Panc1 (cell line): ENCODE data around the gene CCDC68. TPM values are rescaled to one million over a fixed set of nuclear protein-coding genes. Genes with fewer than 3 reads are reported as not detected.

Source experiments
- ATAC-seq: fragments of 200-7000 bp; cut with Tn5 transposase; 2 replicates; pipeline ENCODE4 v1.9.1; 2020; ENCODE audit warnings: mild to moderate bottlenecking, moderate library complexity
- BruUV-seq: library from RNA; stranded (reverse); fragments of 400-500 nt; replicated peaks from 2 replicates; lab custom pipeline; 2021; lab: Mats Ljungman, UMichigan
- CTCF ChIA-PET: fragments of 300-600 bp; sonication (Branson Sonifier 250); formaldehyde crosslinking; loops from one replicate; lab custom pipeline; 2022; ENCODE audit warnings: antibody characterized with exemption; lab: Charles Lee
- POLR2A ChIA-PET: fragments of 300-600 bp; sonication (Branson Sonifier 250); formaldehyde crosslinking; loops from one replicate; lab custom pipeline; 2022; ENCODE audit warnings: antibody characterized with exemption; lab: Charles Lee
- DNase-seq: peaks from one replicate; pipeline ENCODE4 v3.0.0-alpha.2; 2010; ENCODE audit warnings: low read depth, low spot score
- H3K27ac ChIP-seq: 2 replicates; pipeline ENCODE4 v1.5.1; 2011; ENCODE audit warnings: mild to moderate bottlenecking, low read length, inconsistent platforms
- H3K27me3 ChIP-seq: fragments of 200-500 bp; sonication (Bioruptor generic); 2 replicates; pipeline ENCODE4 v1.6.0; 2014; ENCODE audit warnings: low read length, inconsistent platforms; ENCODE audit not compliant: control insufficient read depth, insufficient read depth
- H3K36me3 ChIP-seq: fragments of 200-500 bp; sonication (Bioruptor generic); 2 replicates; pipeline ENCODE4 v1.5.1; 2014; ENCODE audit warnings: inconsistent platforms, mild to moderate bottlenecking, low read length, moderate library complexity; ENCODE audit not compliant: control insufficient read depth, insufficient read depth
- H3K4me1 ChIP-seq: 2 replicates; pipeline ENCODE4 v1.5.1; 2011; ENCODE audit warnings: inconsistent platforms, mild to moderate bottlenecking, low read length, moderate library complexity; ENCODE audit not compliant: control insufficient read depth, insufficient read depth
- H3K4me3 ChIP-seq, 2 experiments: 2 replicates each; pipeline ENCODE4 v1.5.1; 2011 to 2012; ENCODE audit warnings: low read depth in 2 of 2, low read length in 2 of 2, mild to moderate bottlenecking in 2 of 2, inconsistent platforms in 1 of 2, moderate library complexity in 1 of 2
- H3K9me3 ChIP-seq: fragments of 200-500 bp; sonication (Bioruptor generic); 2 replicates; pipeline ENCODE4 v1.5.1; 2014; ENCODE audit warnings: low read depth, mild to moderate bottlenecking, inconsistent platforms, low read length, moderate library complexity; ENCODE audit not compliant: control insufficient read depth, insufficient read depth
- CTCF ChIP-seq: fragments of 450-650 bp; IDR thresholded peaks from 2 replicates; pipeline ENCODE4 v1.5.1; 2017; ENCODE audit warnings: mild to moderate bottlenecking
- POLR2AphosphoS5 ChIP-seq: IDR thresholded peaks from 2 replicates; pipeline ENCODE4 v1.6.1; 2012; ENCODE audit warnings: mild to moderate bottlenecking, low read depth, low read length, moderate library complexity
- REST ChIP-seq, 2 experiments: IDR thresholded peaks; 2 replicates each; pipeline ENCODE4 v1.6.1; 2011 to 2012; ENCODE audit warnings: low read depth in 2 of 2, control low read depth in 1 of 2, low read length in 1 of 2, mild to moderate bottlenecking in 1 of 2, moderate library complexity in 1 of 2; ENCODE audit not compliant: insufficient read depth in 1 of 2
- SIN3A ChIP-seq: IDR thresholded peaks from 2 replicates; pipeline ENCODE4 v1.6.1; 2012; ENCODE audit warnings: low read depth, mild to moderate bottlenecking, low read length, moderate library complexity, borderline replicate concordance; ENCODE audit not compliant: insufficient read depth
- TCF7L2 ChIP-seq: IDR thresholded peaks from 2 replicates; pipeline ENCODE4 v1.6.1; 2011; ENCODE audit warnings: mild to moderate bottlenecking, low read depth, low read length, inconsistent platforms
- in situ Hi-C: cut with HindIII; loops from 2 replicates; pipeline ENCODE4 v1.10.0; 2016; ENCODE audit warnings: low sequenced_read_pairs, low pct_unique_long_range_greater_than_20kb
- intact Hi-C: fragments of 100-400 bp; cut with micrococcal nuclease; formaldehyde crosslinking; loops from one replicate; pipeline ENCODE4 v1.10.0; 2022; ENCODE audit not compliant: unreplicated experiment
- total RNA-seq: library from RNA; stranded (reverse); gene quantifications from one replicate; pipeline ENCODE4 v1.2.1, GENCODE V29; 2021; ENCODE audit not compliant: unreplicated experiment

CCDC68 gene
- total RNA-seq, 1 experiment from 2014 or later: 0.41 TPM

- TF ChIP-seq REST (IDR thresholded peaks at IDR 0.05; ENCODE audit: insufficient read depth in 1 of 2, low read depth in 2 of 2, low read length in 1 of 2): no peak
- no peak for TF ChIP-seq TCF7L2
- no peak for TF ChIP-seq CTCF
- no peak for TF ChIP-seq POLR2AphosphoS5
- TF ChIP-seq SIN3A: no peak
- BruUV-seq: no TSS peak
- DNase-seq (no peak), ATAC-seq (no peak)
- Histone ChIP-seq H3K27me3 (no peaks in the 10 kb centered on the region), H3K9me3 (no peaks in the 10 kb centered on the region), H3K4me1 (no peaks in the 10 kb centered on the region), H3K4me3 (no peak overlapping the region), H3K36me3 (no peaks in the 10 kb centered on the region), H3K27ac (no peak overlapping the region)
- intact Hi-C loops (no loop called here), in situ Hi-C loops (no loop called here)
- ChIA-PET CTCF (no interaction called here), POLR2A (no interaction called here)
Observed at GRCh38 chr18:54905629-54906028, 53.6 kb downstream of the CCDC68 start.

GRCh38 chr18:54904581-54904980 lies 54.7 kb downstream of the CCDC68 start:
- Histone ChIP-seq H3K4me1 (no peaks in the 10 kb centered on the region), H3K4me3 (no peak overlapping the region), H3K27me3 (no peaks in the 10 kb centered on the region), H3K36me3 (no peaks in the 10 kb centered on the region), H3K27ac (no peak overlapping the region), H3K9me3 (no peaks in the 10 kb centered on the region)
- ChIA-PET POLR2A (no interaction called here), CTCF (no interaction called here)
- intact Hi-C loops: no loop called here
- no peak for DNase-seq
- no TSS peak for BruUV-seq
- in situ Hi-C loops: no loop called here
- no peak for TF ChIP-seq POLR2AphosphoS5
- ATAC-seq: no peak

GRCh38 chr18:54900290-54900689 lies 59.0 kb downstream of the CCDC68 start:
- no peak overlapping the region for H3K27ac ChIP-seq
- H3K9me3 ChIP-seq: no peaks in the 10 kb centered on the region
- intact Hi-C loops (no loop called here), in situ Hi-C loops (no loop called here)
- no peak for DNase-seq
- H3K4me1 ChIP-seq: no peaks in the 10 kb centered on the region
- no peaks in the 10 kb centered on the region for H3K36me3 ChIP-seq
- ChIA-PET POLR2A (no interaction called here), CTCF (no interaction called here)
- no peak overlapping the region for H3K4me3 ChIP-seq
- BruUV-seq: no TSS peak
- no peak for ATAC-seq
- TF ChIP-seq SIN3A: no peak
- TF ChIP-seq TCF7L2: no peak
- no peak for TF ChIP-seq POLR2AphosphoS5
- TF ChIP-seq REST (IDR thresholded peaks at IDR 0.05; ENCODE audit: insufficient read depth in 1 of 2, low read depth in 2 of 2, low read length in 1 of 2): no peak
- no peak for TF ChIP-seq CTCF
- no peaks in the 10 kb centered on the region for H3K27me3 ChIP-seq
